ENCODE data around the gene SLC23A2.

- TF ChIP-seq CTCF (IDR thresholded peaks at IDR 0.05) (no peak), TCF12 (IDR thresholded peaks at IDR 0.05) (no peak), EZH2phosphoT487 (IDR thresholded peaks at IDR 0.05; ENCODE audit: borderline replicate concordance, low read depth) (no peak), REST (IDR thresholded peaks at IDR 0.05; ENCODE audit: low read depth, low read length) (no peak), YY1 (IDR thresholded peaks at IDR 0.05; ENCODE audit: low read depth) (no peak), MXI1 (IDR thresholded peaks at IDR 0.05; ENCODE audit: low read depth, low read length) (no peak), EP300 (IDR thresholded peaks at IDR 0.05; ENCODE audit: borderline replicate concordance in 1 of 2, low read depth in 1 of 2, low read length in 1 of 2) (no peak), POLR2AphosphoS5 (IDR thresholded peaks at IDR 0.05; ENCODE audit: low read depth, low read length) (no peak), ELF1 (IDR thresholded peaks at IDR 0.05) (no peak), MAX (IDR thresholded peaks at IDR 0.05; ENCODE audit: low read depth) (no peak)
These were observed 29.3 kb upstream of the SLC23A2 start for GRCh38 chr20:5030348-5031205.
